Progenitor cell of endocrine pancreas (in vitro differentiated cells): ENCODE results near the gene SREBF2. TPM values are rescaled to one million over a fixed set of nuclear protein-coding genes. Genes with fewer than 3 reads are reported as not detected.

ENCODE experiments used
- DNase-seq: peaks from one replicate; pipeline ENCODE4 v3.0.0; 2021; ENCODE audit warnings: low spot score; ENCODE audit not compliant: unreplicated experiment
- H3K27ac Mint-ChIP-seq: 2 replicates; pipeline ENCODE4 v1.8.0; 2021; ENCODE audit warnings: mild to moderate bottlenecking, moderate library complexity, mixed read lengths
- H3K27me3 Mint-ChIP-seq: 2 replicates; pipeline ENCODE4 v1.8.0; 2021; ENCODE audit warnings: mixed read lengths
- H3K36me3 Mint-ChIP-seq: 2 replicates; pipeline ENCODE4 v1.8.0; 2022; ENCODE audit warnings: mixed read lengths; ENCODE audit not compliant: insufficient read depth
- H3K4me1 Mint-ChIP-seq: 2 replicates; pipeline ENCODE4 v1.8.0; 2021; ENCODE audit warnings: low read depth, mixed read lengths
- H3K4me3 Mint-ChIP-seq: 2 replicates; pipeline ENCODE4 v1.8.0; 2021; ENCODE audit warnings: low read depth, mild to moderate bottlenecking, moderate library complexity, mixed read lengths
- H3K9me3 Mint-ChIP-seq: 2 replicates; pipeline ENCODE4 v1.8.0; 2021; ENCODE audit warnings: low read depth, mixed read lengths
- total RNA-seq: library from RNA; stranded (reverse); gene quantifications from 2 replicates; pipeline ENCODE4 v1.2.1, GENCODE V29; 2021
- TF ChIP-seq, protein P1 (sequence below): fragments of 200-600 bp; sonication (generic); IDR thresholded peaks from one replicate; pipeline ENCODE4 v1.5.0; 2021; ENCODE audit warnings: antibody characterized with exemption, mild to moderate bottlenecking; ENCODE audit not compliant: unreplicated experiment

The SREBF2 gene
- total RNA-seq, 1 donor from 2014 or later = 156 TPM

DNA sequence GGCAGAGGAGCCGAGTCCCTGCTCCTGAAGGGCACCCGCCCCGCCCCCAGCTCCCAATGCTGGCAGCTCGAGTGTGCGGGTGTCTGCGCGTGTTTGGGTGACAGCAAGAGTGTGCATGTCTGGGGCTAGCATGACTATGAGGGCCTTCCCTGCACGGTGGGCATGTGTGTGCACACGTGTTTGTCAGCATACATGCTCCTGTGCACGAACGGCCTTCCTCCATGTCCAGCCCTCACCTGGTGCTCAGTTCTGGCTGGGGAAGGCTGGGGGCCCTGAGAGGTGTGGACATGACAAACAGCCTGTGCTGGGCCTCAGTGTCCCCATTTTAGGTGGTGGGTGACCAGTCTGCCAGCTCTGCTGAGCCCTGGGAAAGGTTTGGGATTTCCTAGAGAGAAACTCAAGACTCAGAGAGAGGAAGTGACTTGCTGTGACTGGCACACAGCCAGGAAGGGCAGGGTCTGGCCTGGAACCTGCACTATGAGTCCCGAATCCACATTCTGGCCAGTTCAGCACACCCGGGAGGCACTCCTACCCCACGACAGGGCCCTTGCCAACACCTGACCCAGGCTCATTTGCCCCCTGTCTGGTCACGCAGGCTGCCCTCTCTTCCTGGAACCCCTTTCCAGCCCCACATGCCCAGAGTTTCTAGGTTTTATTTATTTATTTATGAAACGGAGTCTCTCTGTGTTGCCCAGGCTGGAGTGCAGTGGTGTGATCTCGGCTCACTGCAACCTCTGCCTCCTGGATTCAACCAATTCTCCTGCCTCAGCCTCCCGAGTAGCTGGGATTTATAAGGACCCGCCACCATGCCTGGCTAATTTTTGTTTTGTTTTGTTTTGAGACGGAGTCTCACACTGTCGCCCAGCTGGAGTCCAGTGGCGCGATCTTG is 85.2 kb downstream of the SREBF2 start:
- H3K36me3 Mint-ChIP-seq = no peaks in the 10 kb centered on the region
- TF ChIP-seq, protein P1, sequence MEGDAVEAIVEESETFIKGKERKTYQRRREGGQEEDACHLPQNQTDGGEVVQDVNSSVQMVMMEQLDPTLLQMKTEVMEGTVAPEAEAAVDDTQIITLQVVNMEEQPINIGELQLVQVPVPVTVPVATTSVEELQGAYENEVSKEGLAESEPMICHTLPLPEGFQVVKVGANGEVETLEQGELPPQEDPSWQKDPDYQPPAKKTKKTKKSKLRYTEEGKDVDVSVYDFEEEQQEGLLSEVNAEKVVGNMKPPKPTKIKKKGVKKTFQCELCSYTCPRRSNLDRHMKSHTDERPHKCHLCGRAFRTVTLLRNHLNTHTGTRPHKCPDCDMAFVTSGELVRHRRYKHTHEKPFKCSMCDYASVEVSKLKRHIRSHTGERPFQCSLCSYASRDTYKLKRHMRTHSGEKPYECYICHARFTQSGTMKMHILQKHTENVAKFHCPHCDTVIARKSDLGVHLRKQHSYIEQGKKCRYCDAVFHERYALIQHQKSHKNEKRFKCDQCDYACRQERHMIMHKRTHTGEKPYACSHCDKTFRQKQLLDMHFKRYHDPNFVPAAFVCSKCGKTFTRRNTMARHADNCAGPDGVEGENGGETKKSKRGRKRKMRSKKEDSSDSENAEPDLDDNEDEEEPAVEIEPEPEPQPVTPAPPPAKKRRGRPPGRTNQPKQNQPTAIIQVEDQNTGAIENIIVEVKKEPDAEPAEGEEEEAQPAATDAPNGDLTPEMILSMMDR = no peak
- DNase-seq = no peak
- H3K27ac Mint-ChIP-seq = no peak overlapping the region
- H3K4me3 Mint-ChIP-seq = no peak overlapping the region
- H3K4me1 Mint-ChIP-seq = peaks cover 1% of the 10 kb centered on the region
- no peaks in the 10 kb centered on the region for H3K9me3 Mint-ChIP-seq
- H3K27me3 Mint-ChIP-seq = peaks cover 65% of the 10 kb centered on the region

DNA sequence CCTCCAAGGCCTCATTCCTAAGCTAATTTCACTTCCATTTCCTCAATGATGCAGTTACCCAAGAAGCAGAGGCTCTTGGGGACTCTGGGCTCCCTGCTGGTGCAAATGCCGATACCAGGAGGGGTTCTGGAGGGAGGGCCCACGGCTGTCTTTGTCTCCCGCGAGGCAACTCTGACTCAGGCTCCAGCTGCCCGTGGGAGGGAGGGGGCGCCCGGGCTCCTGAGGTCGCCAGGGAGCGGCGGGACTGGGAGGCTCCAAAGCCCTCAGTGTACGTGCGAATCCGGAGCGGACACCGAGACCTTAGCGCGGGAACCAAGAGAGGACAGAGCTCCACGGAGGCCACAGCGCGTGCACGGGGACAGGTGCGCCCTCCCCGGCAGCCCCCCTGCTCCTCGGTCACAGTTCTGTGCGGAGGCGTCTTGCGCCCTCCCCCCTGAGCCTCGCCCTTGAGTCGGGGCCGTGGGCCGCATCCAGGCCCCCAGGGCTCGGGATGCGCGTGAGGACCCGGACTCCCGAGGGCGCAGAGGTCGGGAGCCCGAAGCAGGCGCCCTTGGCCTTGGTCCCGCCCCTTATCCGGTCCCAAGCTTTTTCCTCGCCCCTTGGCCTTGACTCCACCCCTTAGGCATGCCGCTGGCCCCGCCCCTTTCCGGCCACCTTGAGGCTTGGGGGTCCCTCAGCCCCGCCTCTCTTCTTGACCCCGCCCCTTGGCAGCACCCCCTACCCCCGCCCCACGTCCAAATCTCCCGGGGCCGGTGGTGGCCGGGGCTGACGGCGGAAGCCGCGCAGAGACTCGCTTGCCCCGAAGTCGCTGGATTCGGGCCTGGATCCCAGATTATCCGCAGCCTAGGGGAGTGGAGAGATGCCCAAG is 86.7 kb downstream of the SREBF2 start:
- Mint-ChIP-seq H3K4me1 (no peaks in the 10 kb centered on the region), H3K27me3 (peaks cover 68% of the 10 kb centered on the region), H3K36me3 (no peaks in the 10 kb centered on the region), H3K4me3 (no peak overlapping the region), H3K9me3 (no peaks in the 10 kb centered on the region), H3K27ac (no peak overlapping the region)
- DNase-seq = peak; percentile 46
- TF ChIP-seq, protein P1 = no peak

DNA sequence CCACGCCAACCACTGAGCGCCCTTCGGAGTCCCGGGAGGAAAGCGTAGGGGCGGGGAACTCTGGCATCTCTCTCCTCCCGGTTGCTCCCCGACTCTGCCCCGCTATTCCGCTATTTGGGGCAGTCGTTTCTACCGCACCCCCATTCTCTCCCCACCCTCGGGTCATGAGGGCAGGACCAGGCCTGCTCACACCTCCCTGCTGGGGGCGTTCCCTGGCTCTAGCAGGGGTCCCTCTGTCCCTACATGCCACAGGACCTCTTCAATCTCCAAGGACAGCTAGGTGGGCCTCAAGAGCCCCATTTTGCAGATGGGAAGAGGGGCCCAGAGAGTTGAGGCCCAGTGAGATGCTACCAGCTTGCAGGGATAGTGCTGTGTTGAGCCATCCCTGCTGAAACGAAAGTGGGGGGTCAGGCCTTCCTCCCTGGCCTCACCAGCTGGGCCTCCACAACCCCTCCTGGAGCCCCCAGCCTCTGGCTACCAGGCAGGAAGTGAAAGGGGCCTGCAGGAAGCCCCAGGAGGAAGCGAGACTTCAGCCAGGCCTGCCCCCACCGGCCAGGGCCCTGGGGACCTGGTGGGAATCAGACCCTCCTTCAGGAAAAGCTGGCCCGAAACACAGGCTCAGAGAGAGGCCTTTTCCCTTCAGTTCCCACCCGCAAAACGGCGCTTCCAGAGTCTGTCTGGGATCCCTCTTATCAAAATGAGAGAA is 87.5 kb downstream of the SREBF2 start:
- H3K27ac Mint-ChIP-seq = no peak overlapping the region
- DNase-seq = no peak
- H3K9me3 Mint-ChIP-seq = no peaks in the 10 kb centered on the region
- TF ChIP-seq, protein P1 = no peak
- H3K36me3 Mint-ChIP-seq = peaks cover 1% of the 10 kb centered on the region
- H3K4me1 Mint-ChIP-seq = no peaks in the 10 kb centered on the region
- H3K27me3 Mint-ChIP-seq = peaks cover 72% of the 10 kb centered on the region
- H3K4me3 Mint-ChIP-seq = no peak overlapping the region

DNA sequence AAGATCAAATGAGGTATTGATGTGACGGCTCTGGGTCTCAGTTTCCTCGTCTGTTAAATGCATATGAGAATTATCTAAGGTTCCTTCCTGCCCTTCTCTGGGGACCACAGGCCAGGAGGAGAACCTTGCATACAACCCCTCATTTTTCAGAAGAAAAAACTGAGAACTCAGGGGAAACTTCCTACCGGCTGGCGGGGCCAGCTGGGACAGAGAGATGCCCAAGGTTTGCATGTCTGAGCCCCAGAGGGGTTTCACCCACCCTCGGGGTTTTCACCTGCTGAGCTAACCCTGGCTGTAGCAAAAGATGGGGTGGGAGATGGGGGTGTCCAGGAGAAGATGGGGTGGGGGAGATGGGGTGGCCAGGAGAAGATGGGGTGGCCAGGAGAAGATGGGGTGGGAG is 89.4 kb downstream of the SREBF2 start:
- no peak for DNase-seq
- Mint-ChIP-seq H3K36me3 (peaks cover 1% of the 10 kb centered on the region), H3K27me3 (peaks cover 62% of the 10 kb centered on the region), H3K4me1 (no peaks in the 10 kb centered on the region), H3K9me3 (no peaks in the 10 kb centered on the region), H3K4me3 (no peak overlapping the region), H3K27ac (no peak overlapping the region)
- TF ChIP-seq, protein P1 = no peak
